SKM-1 treated with dmso at 0.1 percent for 144 hours (cell line): ENCODE data around the gene ERI3.

ENCODE experiments used
- DNase-seq: peaks from one replicate; lab custom pipeline; 2025; ENCODE audit not compliant: unreplicated experiment; lab: John Stamatoyannopoulos, UW

ERI3 gene

DNA sequence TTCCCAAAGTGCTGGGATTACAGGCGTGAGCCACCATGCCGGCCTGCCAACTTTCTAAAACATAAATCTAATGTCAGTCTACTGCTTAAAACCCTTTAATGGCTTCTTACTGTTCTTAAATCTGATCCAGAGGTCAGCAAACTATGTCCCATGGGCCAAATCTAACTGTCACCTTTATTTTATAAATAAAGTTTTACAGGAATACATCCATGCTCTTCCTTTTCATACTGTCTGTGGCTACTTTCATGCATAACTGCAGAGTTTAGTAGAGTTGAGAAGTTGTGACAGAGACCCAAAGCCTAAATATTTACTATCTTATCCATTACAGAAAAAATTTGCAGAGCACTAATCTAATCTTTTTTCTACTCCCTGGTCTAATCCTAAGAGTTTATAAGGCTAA, 3.8 kb downstream of the ERI3 start:
- no peak for DNase-seq

DNA sequence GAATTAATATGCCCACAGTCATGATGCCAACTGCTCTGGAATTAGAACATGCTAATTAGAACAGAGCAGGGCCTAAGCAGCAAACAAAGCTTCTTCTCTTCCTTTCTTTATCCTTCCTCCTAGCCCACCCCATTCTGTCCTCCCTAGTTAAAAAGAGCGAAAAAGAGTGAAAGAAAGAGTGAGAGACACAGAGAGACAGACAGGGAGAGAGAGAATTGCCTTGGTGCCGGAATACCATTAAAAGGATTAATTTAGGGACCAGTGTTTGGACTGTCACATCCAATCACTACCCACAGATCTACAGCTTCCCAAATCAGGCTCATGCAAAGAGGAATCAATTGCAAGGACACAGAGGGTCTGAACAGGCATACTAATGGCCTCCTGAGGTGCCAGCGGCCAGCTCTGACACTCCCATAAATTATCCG, 7.0 kb downstream of the ERI3 start:
- no peak for DNase-seq

DNA sequence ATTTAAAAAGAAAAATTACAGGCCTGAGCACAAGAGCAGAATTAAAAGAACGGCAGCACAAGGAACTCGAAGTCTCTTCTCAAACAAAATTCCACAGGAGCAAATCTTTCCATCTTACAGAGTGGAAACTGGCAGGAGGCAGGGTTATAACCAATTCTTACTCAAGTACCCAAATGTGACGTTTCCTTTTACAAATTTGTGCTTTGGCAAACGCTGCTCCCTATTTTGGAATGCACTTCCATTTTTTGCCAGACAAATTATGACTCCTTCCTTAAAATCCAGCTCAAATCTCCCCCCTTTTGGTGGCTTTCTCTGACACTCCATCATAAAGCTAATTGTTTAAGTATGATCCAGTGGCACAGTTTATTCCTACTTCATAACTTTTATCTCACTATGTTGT, 7.8 kb downstream of the ERI3 start:
- no peak for DNase-seq

DNA sequence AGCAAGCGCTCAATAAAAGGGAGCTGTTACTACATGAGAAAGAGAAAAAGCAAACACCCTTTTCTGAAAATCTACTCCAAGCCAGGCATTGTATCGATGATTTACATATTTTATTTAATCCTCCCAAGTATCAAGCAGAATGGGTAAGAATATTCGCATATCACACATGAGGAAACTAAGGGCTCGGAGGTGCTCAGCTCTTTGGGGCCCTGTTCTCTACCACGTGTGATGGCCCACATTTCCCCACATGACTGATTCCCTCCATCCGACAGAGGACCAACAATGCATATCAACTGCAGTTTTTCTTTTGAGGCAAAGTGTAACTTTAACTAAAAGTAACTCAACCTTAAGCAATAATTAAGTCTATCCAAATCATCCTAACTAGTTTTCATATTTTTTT, 8.2 kb downstream of the ERI3 start:
- no peak for DNase-seq

DNA sequence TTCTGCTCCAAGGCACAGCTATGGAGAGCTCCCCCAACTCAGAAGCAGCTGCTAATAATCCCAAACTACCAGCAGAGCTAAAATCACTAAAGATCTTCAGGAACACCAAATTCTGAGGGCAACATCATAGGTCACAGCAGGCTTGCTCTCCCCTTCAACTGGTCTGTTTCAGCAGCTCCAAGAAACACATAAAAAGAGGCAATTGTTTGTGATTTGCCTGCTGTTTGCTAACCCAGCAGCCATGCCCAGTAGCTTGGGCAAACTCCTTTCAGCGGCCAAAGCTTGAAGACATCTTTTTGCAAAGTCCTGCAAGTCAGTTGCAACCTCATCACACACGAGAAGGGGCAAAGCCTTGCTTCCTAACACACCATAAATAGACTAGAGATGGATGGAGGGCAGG, 8.9 kb downstream of the ERI3 start:
- no peak for DNase-seq

DNA sequence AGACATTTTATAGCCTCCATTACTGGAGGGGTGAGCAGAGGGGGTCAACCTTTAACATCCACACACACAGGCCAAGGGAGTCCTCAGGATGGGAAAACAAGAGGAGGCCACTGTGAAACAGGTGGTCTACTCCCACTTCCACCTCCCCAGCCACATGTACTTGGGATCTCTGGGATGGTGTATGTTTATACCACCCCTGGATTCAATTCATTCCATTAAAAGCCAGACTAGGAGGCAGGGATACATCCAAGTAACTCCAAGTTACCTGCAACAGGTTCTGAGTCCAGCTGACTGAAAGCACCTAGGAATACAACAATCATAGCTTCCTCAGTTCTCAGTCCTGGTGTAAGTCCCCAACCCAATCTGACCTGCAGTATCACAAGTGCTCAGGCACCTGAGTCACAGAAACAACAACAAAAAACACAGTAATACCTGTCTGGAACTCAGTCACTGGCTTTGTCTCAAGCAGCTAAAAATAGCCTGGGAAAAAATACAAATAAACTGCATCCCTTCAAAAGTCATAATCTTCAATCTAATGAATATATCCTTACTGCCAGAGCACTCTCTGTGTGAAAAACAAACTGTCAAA, 9.8 kb downstream of the ERI3 start:
- DNase-seq = no peak

DNA sequence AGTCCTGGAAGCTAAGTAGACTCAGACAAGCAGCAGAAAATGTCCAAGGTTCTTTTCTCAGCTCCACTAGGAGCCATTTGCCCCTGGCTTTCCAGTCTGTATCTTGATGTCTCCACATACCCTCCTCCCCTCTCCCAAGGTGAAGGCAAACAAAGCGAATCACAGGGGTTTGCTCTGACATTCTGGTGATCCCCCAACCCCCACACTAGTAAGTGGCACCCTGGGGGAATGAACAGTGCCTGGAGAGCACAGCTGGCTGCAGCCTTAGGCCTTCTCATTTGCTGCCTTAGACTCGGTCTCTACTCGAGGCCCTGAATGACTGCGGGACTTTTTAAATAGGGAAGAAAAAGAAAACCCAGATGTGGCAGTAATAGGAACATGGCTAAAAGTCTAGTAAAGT, 15.3 kb downstream of the ERI3 start:
- DNase-seq = no peak

DNA sequence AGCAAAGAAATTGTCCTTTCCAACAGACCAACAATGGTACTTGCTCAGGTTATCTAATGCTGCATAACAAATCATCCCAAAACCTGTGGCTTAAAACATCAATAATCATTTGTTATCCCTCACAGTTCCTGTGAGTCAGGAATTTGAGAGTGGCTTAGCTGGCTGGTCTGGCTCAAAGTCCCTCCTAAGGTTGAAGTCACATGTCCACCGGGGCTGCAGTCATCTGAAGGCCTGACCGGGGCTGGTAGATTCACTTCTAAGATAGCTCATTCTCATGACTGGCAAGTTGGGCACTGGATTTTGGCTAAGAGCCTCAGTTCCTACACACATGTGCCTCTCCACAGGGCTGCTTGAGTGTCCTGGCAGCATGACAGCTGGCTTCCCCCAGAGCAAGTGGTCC, 16.9 kb downstream of the ERI3 start:
- no peak for DNase-seq

DNA sequence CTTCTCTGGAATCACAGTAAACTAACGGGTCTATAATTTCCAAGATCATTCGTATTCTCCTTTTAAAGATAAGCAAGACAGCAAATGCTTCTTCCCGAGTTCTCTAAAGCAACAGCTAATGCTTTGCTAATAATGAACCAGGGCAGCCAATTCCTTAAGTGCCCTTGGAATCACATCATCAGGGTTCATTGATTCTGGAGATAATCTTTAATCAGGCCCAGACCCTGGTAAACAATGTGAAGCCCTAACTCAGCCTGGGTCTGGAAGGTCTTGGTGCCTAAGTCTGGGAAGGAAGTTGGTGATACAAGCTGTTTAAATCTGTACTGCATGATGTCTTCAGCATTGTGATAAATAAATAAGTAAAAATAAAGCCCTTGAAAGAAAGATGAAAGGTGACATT, 18.4 kb downstream of the ERI3 start:
- DNase-seq = no peak

DNA sequence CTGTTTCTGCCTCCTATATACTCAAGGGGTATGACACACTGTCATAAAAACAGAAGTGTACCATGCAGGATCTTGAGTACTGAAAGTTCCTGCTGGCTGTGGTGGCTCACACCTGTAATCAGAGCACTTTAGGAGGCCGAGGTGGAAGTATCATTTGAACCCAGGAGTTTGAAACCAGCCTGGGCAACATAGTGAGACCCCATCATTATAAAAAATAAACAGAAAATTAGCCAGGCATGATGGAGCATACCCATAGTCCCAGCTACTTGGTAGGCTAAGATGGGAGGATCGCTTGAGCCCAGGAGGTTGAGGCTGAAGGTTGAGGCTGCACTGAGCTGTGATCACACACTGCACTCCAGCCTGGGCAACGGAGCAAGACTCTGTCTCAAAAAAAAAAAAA, 20.1 kb downstream of the ERI3 start:
- DNase-seq = no peak

DNA sequence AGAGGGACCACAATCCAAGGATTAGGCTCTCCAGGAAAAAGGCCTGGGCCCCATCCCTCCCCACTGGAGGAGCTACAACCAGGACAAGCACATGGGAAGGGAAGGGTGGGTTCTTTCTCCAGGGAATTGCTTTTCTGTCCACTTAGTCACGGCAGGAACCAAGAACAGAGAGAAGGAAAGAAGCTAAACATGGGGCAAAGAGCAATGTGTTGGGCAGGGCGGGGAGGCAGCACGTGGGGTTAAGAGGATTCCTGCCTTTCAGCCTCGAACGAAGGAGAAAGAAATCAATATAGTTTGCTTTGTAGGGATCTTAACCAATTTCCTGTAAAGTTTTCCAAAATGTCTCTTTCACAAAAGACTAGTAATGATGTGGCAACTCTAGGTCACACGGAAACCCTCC, 21.7 kb downstream of the ERI3 start:
- no peak for DNase-seq

DNA sequence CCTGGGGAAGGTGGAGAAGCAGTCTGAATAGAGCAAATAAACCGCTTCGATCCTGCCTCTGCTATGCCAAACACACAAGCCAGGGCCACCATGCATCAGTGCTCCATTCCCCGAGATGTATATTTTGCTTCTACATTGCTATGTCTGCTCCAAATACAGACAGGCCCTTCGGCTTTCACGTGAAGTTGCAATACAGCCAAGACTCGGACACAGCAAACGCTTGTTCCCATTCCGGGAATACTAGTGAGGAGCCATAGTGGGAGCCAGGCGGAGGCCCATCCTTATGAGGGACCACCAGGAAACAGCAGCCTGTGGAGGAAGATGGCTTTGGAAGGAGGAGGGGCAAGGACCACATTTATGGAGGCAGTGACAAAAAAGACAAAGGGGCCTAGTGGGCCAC, 22.6 kb downstream of the ERI3 start:
- DNase-seq = no peak

DNA sequence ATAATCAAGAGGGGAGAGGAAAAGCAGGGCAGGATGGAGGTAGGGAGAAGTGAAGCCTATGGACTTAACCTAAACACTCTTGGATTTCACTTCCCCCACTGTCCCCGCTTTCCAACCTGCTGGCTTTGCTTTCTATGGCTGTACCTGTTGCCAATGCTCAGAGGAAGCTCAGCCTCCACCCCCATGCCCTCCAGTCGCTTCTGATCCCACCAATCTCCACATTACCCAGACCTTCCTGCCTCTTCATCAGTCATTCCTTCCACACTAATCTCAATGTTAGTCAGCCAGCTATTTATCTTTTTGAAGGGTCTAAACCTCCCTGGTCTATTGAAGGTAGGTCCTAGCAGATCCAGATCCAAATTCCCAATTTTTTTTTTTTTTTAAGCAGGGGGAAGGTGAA, 24.1 kb downstream of the ERI3 start:
- DNase-seq = no peak

DNA sequence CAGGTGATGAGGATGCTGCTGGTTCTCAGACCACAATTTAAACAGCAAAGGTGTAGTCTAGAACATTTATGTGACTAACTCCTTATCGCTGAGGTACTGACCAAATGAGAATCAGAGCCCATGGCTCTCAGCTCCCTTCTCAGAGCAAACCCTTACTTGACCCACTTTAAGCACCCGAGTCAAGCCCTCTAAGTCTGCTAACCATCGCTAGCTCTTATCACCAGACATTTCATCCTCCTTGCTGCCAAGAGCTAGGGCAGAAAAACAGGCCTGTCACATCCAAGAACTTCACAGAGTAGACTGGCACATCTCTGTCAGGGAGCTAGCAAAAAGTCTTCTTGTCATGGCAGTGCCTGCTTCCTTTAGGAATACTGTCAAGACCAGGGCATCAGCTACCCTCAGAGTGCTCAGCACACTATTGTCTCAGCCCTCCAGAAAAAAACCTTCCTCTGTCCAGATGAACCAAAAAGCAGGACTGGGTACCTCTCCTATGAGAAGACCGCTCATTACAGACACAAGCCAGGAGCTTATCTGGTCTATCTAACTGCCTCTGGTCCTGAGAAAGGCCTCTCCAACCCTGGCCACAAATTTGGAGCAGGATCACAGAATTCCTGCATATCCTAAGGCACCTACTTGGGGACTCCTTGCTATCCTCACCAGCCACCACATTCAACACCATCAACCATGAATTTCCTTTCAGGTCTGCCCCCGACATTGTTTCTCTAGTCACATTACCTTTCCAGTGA, 26.2 kb downstream of the ERI3 start:
- DNase-seq = no peak

DNA sequence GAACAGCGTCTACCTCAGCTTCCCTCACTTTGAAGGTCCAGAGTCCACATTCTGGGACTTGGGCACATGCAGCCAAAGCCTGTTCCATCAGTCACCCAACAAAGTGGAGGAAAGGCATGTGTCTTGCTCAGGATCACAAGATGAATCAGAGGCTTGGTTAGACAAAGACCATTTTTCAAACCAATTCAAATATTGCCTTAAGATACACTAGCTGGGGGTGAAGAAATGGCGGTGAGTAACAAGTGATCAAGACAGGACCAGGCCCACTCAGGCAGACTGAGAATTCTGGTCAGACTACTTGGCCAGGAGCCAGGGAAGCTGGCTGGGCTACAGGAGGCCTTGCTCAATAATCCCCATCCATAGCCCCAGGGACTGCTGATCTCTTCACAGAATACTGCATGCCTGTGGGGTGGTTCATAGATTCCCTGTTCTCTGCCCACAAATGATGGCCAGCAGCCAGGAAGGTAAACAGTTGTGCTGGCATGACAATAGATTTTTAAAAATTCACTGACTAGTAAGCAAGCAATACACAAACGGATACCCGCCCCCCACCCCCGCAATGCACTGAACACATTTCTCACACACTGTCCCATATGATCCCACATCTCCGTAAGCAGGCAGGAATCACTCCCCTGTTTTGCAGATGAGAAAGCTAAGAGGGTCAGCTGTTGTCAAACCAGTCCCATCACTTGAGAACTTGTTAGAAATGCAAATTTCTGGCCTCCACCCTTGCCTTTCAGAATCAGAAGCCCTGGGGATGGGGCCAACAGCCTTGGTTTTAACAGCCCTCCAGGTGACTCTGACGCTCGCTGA, 27.2 kb downstream of the ERI3 start:
- no peak for DNase-seq

DNA sequence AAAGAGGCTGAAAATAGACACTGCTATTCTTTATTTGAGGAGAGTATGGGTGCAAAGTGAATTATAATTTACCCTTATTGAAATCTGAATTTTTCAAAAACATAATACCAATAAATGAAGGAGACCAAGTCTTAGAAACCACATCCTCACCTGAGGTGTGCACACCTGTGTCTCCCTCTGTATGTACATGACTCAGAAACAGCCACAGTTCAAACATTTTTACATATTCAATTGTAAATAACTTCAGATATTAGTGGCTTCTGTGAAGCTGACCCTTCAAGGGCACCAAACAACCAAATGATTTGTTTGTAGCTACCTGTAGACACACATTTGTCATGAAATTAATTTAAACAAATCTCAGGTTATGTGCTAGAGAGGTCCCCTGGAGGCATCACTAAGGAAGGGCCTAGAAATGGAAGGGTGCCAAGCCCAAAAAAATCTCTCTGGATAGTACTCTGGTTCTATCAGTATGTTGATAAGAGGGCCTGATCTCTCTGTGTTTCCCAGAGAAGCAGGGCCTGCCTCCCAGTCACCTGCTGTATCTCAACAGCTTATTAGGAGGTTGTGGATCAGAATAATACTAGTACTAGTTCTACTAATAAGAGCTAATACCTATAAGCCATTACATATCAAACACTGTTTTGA, 28.1 kb downstream of the ERI3 start:
- DNase-seq = no peak

DNA sequence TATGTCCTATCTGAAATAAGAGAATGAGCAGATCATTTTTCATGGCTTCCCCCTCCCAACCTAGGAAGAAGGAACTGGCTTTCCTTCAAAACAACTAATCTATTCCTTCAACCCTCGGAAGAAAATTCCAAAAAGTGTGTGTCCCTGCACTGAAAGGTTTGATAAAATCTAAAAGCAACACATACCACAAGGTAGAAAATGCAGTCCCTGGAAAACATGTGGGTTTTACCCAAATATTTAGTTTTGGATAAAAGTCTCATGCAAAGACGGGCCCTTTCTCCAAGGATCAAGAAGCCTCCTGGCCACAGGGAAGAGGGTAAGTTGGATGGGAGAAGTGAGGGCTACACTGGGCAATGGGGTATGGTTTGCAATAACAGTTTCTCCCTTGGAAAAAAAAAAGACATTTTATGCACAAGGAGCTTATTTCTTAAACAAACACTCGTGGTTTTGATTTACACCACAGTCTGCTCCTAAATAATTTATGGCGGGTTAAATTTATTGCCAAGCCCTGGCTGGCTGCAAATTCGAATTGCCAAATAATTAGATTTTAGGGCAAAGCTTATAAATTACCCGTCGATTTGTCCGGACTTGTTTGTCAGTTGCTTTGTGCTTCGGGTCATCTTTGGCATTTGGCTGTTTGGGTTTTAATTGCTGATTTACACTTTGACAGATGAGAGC, 28.9 kb downstream of the ERI3 start:
- no peak for DNase-seq

DNA sequence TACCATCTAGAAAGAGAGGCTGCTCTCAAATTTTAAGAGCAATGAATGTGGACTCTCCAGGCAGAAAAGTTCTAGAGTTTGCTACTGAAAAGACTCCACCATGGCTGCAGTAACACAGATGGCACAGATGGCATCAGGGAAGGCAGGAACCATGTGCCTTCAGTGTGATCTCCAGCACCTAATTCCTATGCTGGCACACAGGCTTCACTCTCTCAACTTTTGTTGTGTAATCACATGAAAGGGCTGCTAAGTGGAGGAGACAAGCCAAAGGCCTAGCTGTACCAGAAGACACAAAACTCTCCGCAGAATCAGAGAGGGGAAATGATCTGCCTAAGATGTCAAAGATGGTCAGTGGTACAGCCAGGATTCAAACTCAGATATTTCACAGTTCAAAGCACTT, 31.1 kb downstream of the ERI3 start:
- no peak for DNase-seq

DNA sequence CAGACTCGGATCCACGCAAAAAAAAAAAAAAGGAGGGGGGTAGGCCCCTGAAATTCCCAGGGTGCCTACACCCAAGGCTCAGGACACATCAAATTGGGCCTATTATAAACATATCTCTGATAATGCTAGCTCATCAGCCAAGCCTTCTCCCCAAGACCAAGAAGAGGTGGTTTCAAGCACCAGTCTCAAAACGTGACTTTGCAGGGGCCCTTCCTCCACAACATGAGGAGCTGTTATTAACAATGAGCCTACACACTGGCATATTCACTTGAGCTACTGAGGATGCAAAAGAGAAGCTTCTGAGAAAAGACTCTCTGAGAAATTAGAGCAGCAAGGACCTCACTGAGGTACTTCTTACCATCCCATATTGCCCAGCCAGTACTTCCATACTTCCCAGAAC, 32.7 kb downstream of the ERI3 start:
- DNase-seq = no peak

DNA sequence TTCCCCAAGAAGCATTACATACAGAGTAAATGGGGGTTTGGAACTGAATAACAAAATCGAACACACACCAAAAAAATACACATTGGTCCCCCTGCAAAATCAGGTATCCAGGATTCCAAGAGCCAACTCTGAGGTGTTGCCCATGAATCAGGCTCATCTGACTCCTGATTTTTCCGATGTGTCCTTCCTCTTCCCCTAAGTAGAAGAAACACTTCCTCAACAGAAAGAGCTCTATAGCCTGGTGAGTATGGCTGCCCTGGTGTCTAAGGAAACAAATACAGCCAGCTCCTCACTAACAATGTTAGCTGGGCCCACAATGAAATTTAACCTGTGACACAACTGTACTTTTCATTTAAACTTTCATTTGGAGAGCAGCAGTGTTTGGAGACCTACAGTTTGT, 33.6 kb downstream of the ERI3 start:
- no peak for DNase-seq
